Measurements from ENCODE around the gene FBLN1. TPM values are rescaled to one million over a fixed set of nuclear protein-coding genes. Genes with fewer than 3 reads are reported as not detected.

The FBLN1 gene
- total and polyA plus RNA-seq, 2 of the 8 experiments (the other 6 are each of a cell fraction or from before 2014, with no cell fraction given): 159 to 168 TPM

GRCh38 chr22:45510376-45511232 lies 7.9 kb downstream of the FBLN1 start (continued):
- TF ChIP-seq CTCF (IDR thresholded peaks at IDR 0.05; ENCODE audit: control extremely low read depth in 1 of 3, insufficient read depth in 1 of 3, low read depth in 1 of 3, low read length in 3 of 3): no peak
- TF ChIP-seq MAX (IDR thresholded peaks at IDR 0.05): no peak
- TF ChIP-seq MAFK (IDR thresholded peaks at IDR 0.05; ENCODE audit: low read depth, low read length): no peak
- no peak for TF ChIP-seq JUND (IDR thresholded peaks at IDR 0.05; ENCODE audit: low read length)
- no peak for TF ChIP-seq BCL11A (IDR thresholded peaks at IDR 0.05; ENCODE audit: low read depth in 2 of 2, low read length in 2 of 2)
- TF ChIP-seq RBBP5 (IDR thresholded peaks at IDR 0.05; ENCODE audit: borderline replicate concordance, low read depth, low read length): no peak

Measured in H1 (cell line).